Measurements from ENCODE around the gene BRPF3. TPM values are rescaled to one million over a fixed set of nuclear protein-coding genes. Genes with fewer than 3 reads are reported as not detected.
"Not testable (repeated sequence)": the region's sequence is repeated elsewhere in the genome, so short reads cannot be mapped to it uniquely, and the experiment has no call there.

The BRPF3 gene
- total and polyA plus RNA-seq, 2 of the 13 experiments (the other 11 are each of a cell fraction or from before 2014, with no cell fraction given), result 12.3 to 22.9 TPM

- TF ChIP-seq HNF1A (IDR thresholded peaks at IDR 0.05; ENCODE audit: low read depth), result no peak
- no peak for TF ChIP-seq HNF1A (CRISPR knock-in tag; IDR thresholded peaks at IDR 0.05; ENCODE audit: borderline replicate concordance)
- no peak for TF ChIP-seq RXRB (CRISPR knock-in tag; IDR thresholded peaks at IDR 0.05; ENCODE audit: borderline replicate concordance)
Observed at GRCh38 chr6:36217946-36218345, 21.4 kb downstream of the BRPF3 start (continued).

DNA sequence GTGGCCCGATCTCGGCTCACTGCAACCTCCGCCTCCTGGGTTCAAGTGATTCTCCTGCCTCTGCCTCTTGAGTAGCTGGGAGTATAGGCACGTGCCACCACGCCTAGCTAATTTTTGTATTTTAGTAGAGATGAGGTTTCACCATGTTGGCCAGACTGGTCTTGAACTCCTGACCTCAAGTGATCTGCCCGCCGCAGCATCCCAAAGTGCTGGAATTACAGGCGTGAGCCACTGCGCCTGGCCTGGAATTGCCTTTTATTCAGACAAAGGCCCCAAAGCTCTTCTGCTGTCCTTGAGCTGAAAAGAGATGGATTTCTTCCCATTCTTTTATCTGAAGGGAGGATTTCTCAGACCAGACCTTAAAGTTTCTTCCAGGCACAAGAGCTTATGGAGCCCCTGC, 22.0 kb downstream of the BRPF3 start:
- 97% methylated on average over 9 of the region's 9 CpGs for WGBS (ENCODE audit: low lambda C conversion rate)

More for the DNA sequence above, 22.0 kb downstream of the BRPF3 start:
- FAIRE-seq; DNase-seq (ENCODE audit: low spot score); CTCF ChIA-PET (ENCODE audit: low intra/inter-chr PET ratio, low total read pairs); H2AFZ ChIP-seq (ENCODE audit: low read length); H3K27me3 ChIP-seq (ENCODE audit: control insufficient read depth in 1 of 2, insufficient read depth in 2 of 2, low read length in 2 of 2); H3K27ac ChIP-seq (ENCODE audit: extremely low read length, insufficient read depth, low read length); H3K9me3 ChIP-seq (ENCODE audit: low read length); ATAC-seq; H3K79me2 ChIP-seq (ENCODE audit: insufficient read depth, low read length); H3K4me3 ChIP-seq (replicated peaks in 1 of 3; ENCODE audit: insufficient read depth in 1 of 3, low read depth in 2 of 3, low read length in 3 of 3); BruUV-seq (replicated peaks); H3K9ac ChIP-seq (ENCODE audit: insufficient read depth, low read depth, low read length); H3K4me1 ChIP-seq (ENCODE audit: insufficient read depth, low read length); intact Hi-C loops (cut with micrococcal nuclease; ENCODE audit: unreplicated experiment); H4K20me1 ChIP-seq (ENCODE audit: insufficient read depth, low read length); H3K4me2 ChIP-seq (ENCODE audit: low read depth, low read length); in situ Hi-C loops (cut with HindIII; ENCODE audit: extremely low pct_ligation_motif_present, low pct_unique_long_range_greater_than_20kb): not testable (repeated sequence)
- H3K36me3 ChIP-seq (replicated peaks in 1 of 2; ENCODE audit: control insufficient read depth in 1 of 2, insufficient read depth in 2 of 2, low read length in 2 of 2), result peaks cover 47 to 94% of the 10 kb centered on the region in 2 experiments
- POLR2A ChIA-PET, result interaction anchor here (0.7 to 1.2 kb wide), 2 partner anchors 10 to 87 kb away, joined by 3 read pairs; no protein-coding TSS in a partner anchor

Measured in HepG2 (cell line).